Right lobe of liver (tissue), 6 donors: Measurements from ENCODE around the gene LCNL1. TPM values are rescaled to one million over a fixed set of nuclear protein-coding genes. Genes with fewer than 3 reads are reported as not detected.
A peak's percentile ranks its signal among the peaks of the same experiment; 100 is the strongest.

Source experiments
- ATAC-seq, 4 donors: fragments of 200-7000 bp; cut with Tn5 transposase; one replicate each; pipeline ENCODE4 v1.9.1; 2020; ENCODE audit warnings: mild to moderate bottlenecking in 4 of 4, moderate library complexity in 4 of 4
- DNase-seq, 3 donors: peaks; one replicate each; pipeline ENCODE4 v3.0.0-alpha.2; 2020
- H3K27ac ChIP-seq, 3 donors: fragments of 200-600 bp; one replicate each; pipeline ENCODE4 v1.8.0; 2022
- H3K27me3 ChIP-seq, 2 donors: fragments of 200-600 bp; one replicate each; pipeline ENCODE4 v1.8.0; 2022
- H3K36me3 ChIP-seq, 4 donors: fragments of 200-600 bp; sonication (generic) in 1 of 4; one replicate each; pipeline versions ENCODE4 v1.5.1 to v1.8.0; 2017 to 2022; ENCODE audit warnings: control low read depth in 1 of 4
- H3K4me1 ChIP-seq, 4 donors: fragments of 200-600 bp; sonication (generic) in 1 of 4; one replicate each; pipeline versions ENCODE4 v1.5.1 to v1.8.0; 2017 to 2022; ENCODE audit warnings: control low read depth in 1 of 4
- H3K4me3 ChIP-seq, 3 donors: fragments of 200-600 bp; one replicate each; pipeline ENCODE4 v1.8.0; 2022
- H3K9me3 ChIP-seq, 4 donors: fragments of 200-600 bp; sonication (generic) in 1 of 4; one replicate each; pipeline versions ENCODE4 v1.5.1 to v1.8.0; 2017 to 2022; ENCODE audit warnings: control low read depth in 1 of 4
- CTCF ChIP-seq, 4 donors: fragments of 200-600 bp in 3 of 4; fragments of 450-650 bp in 1 of 4; IDR thresholded peaks; one replicate each; pipeline versions ENCODE4 v1.5.1 to v1.8.0; 2016 to 2022; ENCODE audit warnings: antibody characterized with exemption in 4 of 4, mild to moderate bottlenecking in 2 of 4
- POLR2A ChIP-seq: fragments of 450-650 bp; IDR thresholded peaks from one replicate; pipeline ENCODE4 v1.6.1; 2017; ENCODE audit warnings: antibody characterized with exemption, mild to moderate bottlenecking
- WGBS: methylation state at CpG from one replicate; pipeline ENCODE4 v1.1.6; 2018; ENCODE audit warnings: low coverage, low lambda C conversion rate; ENCODE audit not compliant: insufficient coverage; ENCODE audit errors: missing lambda C conversion rate; 5-methylcytosine and 5-hydroxymethylcytosine counted together
- intact Hi-C, 2 donors: fragments of 100-400 bp; cut with DNase I; formaldehyde crosslinking; loops; one replicate each; pipeline versions ENCODE4 v1.11.2 to v1.14.1; 2022
- total RNA-seq, 6 experiments: library from RNA; depleted of rRNA in 2 of 6; stranded (reverse); fragments of >200 nt in 2 of 6; fragmentation: NEBNext Ultra II Directional in 3 of 6; extraction: Animal tissue kit (Norgen Biotek cat#: 25700) in 3 of 6; gene quantifications; one replicate each; pipeline versions ENCODE4 v1.1.0 to v1.2.4, GENCODE V29; 2016 to 2023
- donor health status: DM: no; HTN: yes; CAD: no.
- donor health status: DM: no; HTN: no; CAD: no.
- donor health status: DM: no; HTN: no; CAD: no.
- donor health status: DM: no; HTN: yes; CAD: no.
- donor health status: DM: no; HTN: yes; CAD: no.

The LCNL1 gene
- total RNA-seq, 6 experiments from 2014 or later = not detected

- ATAC-seq (no peak), DNase-seq (no peak)
- H3K27ac ChIP-seq = no peak overlapping the region
- no peaks in the 10 kb centered on the region for H3K9me3 ChIP-seq
- intact Hi-C loops = no loop called here
- 72% methylated on average over 8 of the region's 10 CpGs for WGBS
- H3K4me1 ChIP-seq = peaks cover 0 to 14% (median 4%) of the 10 kb centered on the region in 4 donors
- no peaks in the 10 kb centered on the region for H3K27me3 ChIP-seq
- TF ChIP-seq CTCF (IDR thresholded peaks at IDR 0.05) (no peak), POLR2A (no peak)
- no peak overlapping the region for H3K4me3 ChIP-seq
- no peaks in the 10 kb centered on the region for H3K36me3 ChIP-seq
Observed at GRCh38 chr9:136990242-136990911, 7.6 kb downstream of the LCNL1 start.

- peak; percentile 92 to 97 (median 94) for ATAC-seq
- Histone ChIP-seq H3K36me3 (no peaks in the 10 kb centered on the region), H3K4me1 (peaks cover 0 to 14% (median 5%) of the 10 kb centered on the region in 4 donors), H3K9me3 (no peaks in the 10 kb centered on the region), H3K27ac (peak within 1 kb of the TSS in 2 of 3 donors; percentile 63 to 69), H3K4me3 (peak within 1 kb of the TSS; percentile 66 to 86 (median 77)), H3K27me3 (no peaks in the 10 kb centered on the region)
- no CpG with 5 or more reads among the region's 92 CpGs for WGBS
- TF ChIP-seq CTCF (IDR thresholded peaks at IDR 0.05) (no peak), POLR2A (peak; percentile 40)
- peak; percentile 95 to 96 (median 95) for DNase-seq
- intact Hi-C loops = no loop called here
Observed at GRCh38 chr9:136991993-136992818, 9.4 kb downstream of the LCNL1 start, which contains the start of gene PAXX. Gene PAXX, plus strand, starts transcription at chr9:136992422. Its CDS starts 22 bp downstream, at chr9:136992444.

GRCh38 chr9:136992819-136993369, 10.1 kb downstream of the LCNL1 start:
- Histone ChIP-seq H3K9me3 (no peaks in the 10 kb centered on the region), H3K27me3 (no peaks in the 10 kb centered on the region), H3K36me3 (no peaks in the 10 kb centered on the region), H3K27ac (peak overlapping the region in 2 of 3 donors; percentile 19 to 63), H3K4me1 (peaks cover 0 to 14% (median 5%) of the 10 kb centered on the region in 4 donors), H3K4me3 (peak overlapping the region; percentile 66 to 86 (median 77))
- 10% methylated on average over 2 of the region's 18 CpGs for WGBS
- no peak for TF ChIP-seq CTCF (IDR thresholded peaks at IDR 0.05)
- no peak for TF ChIP-seq POLR2A
- intact Hi-C loops = no loop called here
- ATAC-seq = no peak
- DNase-seq = no peak

- no peak overlapping the region for H3K27ac ChIP-seq
- no peaks in the 10 kb centered on the region for H3K9me3 ChIP-seq
- ATAC-seq (no peak), DNase-seq (no peak)
- H3K36me3 ChIP-seq = no peaks in the 10 kb centered on the region
- WGBS = no CpG with 5 or more reads among the region's 54 CpGs
- H3K4me3 ChIP-seq = no peak overlapping the region
- TF ChIP-seq CTCF (IDR thresholded peaks at IDR 0.05) = no peak
- no peak for TF ChIP-seq POLR2A
- intact Hi-C loops = no loop called here
- H3K27me3 ChIP-seq = no peaks in the 10 kb centered on the region
- peaks cover 0 to 14% (median 5%) of the 10 kb centered on the region in 4 donors for H3K4me1 ChIP-seq
Observed at GRCh38 chr9:136994180-136994887, 11.5 kb downstream of the LCNL1 start.
